GM18868 (cell line): ENCODE measurements around the gene UPP2.

Experiments used
- ATAC-seq: cut with Tn5 transposase; IDR thresholded peaks from one replicate; pipeline ENCODE4 v1.9.1; 2021; ENCODE audit warnings: mild to moderate bottlenecking, moderate library complexity; ENCODE audit not compliant: unreplicated experiment

The UPP2 gene

DNA sequence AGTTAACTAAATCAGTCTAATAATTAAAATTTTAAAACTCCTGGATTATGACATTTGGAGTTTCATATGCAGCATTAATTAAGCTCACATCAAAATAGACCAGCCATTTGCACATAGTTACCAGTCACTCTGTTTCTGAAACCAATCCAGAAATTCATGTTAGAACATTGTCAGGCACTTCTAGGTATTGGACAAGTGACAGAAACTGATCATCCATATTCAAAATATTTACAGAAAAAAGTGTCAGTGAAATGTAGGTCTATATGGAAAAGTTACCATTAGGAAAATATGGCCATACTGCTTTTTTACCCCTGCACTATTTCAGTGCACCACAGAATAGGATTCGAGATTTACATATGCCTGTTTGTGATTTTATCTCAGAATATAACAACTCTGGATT is 33.4 kb downstream of the UPP2 start:
- ATAC-seq, result no peak

DNA sequence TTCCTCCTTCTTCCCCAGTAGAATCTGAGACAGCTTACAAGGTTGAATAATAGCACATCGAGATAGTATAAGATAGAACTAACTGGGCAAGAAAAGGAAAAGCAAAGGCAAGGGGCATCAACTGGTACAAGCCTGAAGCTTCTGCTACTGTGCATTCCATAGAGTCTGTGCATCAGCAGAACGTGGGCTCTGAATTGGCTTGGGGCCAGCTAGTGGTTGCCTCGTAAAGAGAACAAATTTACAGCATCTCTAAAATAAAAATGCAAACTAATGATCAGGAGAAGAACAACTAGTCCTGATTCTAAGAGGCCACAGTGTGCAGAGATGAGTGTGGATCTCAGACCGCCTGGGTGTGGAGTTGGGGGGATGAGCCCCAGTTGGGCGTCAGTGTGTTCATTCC is 36.6 kb downstream of the UPP2 start:
- no peak for ATAC-seq

DNA sequence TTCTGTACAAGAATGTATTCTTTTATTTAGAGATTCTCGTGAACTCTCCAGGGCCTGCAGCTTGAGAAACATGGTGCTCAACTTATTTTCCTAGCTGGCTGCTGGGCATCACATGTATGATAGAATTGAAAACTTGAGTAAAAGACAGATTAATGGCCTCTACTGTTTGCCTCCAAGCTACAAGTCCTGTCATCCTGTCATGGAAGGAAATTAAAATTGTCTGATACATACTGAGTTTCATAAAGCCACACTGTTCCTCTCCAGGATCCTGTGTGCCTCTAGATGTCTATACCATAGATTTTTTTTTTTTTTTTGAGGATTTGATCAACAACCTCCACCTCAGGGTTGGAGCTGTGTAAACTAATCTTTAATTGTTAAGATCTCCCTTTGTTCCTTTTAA is 38.5 kb downstream of the UPP2 start:
- no peak for ATAC-seq

DNA sequence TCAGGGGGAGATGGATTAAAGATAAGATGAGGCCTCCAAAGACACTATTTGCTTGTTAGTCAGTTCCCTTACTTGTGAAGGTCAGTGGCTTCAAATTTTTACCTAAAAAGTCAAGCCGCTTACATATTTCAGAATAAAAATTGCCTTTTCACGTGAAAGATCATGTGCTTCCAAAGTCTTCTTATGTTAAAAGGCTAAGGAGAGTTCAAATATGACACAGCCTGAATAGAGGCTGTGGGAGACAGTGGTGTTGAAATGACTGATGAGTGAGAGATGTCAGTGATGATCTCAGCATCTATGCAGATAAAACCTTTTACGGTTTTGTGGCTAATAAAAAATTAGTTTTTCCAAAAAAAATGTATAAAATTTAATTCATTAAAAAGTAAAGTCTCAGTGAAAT is 40.5 kb downstream of the UPP2 start:
- ATAC-seq, result no peak

DNA sequence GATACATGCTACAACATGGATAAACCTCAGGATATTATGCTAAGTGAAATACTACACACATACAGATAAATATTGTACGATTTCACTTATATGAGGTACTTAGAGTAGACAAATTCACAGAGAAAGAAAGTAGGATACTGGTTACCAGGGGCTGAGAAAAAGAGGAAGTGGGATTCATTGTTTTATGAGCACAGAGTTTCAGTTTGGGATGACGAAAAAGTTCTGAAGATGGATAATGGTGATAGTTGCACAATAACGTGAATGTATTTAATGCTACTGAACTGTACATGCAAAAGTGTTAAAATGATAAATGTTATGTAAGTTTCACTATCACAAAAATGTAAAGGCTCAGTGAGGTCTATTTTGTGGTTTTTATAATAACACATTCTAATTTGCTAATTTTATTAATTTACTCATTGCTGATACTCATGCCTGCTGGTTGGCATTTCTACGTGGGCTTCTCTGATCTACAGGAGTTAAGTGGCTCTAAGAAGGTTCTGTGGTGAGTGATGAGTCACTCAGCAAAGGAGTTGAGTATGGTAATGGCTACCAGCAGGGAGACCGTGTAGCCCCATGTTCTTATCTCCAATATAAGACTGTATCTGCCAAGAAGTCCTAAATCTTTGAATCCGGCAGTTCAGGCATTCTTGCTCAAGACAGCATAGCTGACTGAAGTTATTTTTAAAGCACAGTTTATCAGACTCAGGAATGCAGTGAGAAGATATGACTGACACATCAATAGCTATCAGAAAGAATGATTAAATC is 41.1 kb downstream of the UPP2 start:
- peak; percentile 78 for ATAC-seq

DNA sequence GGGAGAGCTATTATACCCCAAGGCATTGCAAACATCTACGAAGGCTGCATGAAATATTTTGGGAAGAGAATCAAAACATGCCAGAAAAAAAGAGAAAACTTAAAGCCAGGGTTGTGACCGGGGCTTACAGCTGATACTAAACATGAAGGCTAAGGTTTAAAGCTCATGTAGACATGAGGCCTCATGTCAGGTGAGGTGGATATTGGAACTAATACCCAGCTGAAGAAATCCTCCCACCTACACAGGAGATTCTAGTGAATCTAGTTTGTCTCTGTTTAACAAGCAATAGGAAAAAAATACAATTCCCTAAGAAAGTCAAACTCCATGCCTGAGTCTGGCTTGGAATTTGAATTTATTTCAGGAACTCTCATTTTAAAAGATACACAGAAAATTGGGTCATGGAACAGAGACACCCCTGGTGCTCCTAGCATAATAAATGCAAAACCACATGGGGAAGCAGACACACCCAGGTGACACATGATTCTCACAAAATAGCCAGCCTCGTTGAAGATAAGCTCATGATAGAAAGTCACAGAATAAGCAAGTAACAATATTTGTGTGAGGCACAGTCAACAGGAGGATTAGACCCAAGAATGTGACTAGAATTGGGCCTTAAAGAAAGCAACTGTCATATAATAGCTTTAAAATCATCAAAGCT is 42.2 kb downstream of the UPP2 start:
- no peak for ATAC-seq

DNA sequence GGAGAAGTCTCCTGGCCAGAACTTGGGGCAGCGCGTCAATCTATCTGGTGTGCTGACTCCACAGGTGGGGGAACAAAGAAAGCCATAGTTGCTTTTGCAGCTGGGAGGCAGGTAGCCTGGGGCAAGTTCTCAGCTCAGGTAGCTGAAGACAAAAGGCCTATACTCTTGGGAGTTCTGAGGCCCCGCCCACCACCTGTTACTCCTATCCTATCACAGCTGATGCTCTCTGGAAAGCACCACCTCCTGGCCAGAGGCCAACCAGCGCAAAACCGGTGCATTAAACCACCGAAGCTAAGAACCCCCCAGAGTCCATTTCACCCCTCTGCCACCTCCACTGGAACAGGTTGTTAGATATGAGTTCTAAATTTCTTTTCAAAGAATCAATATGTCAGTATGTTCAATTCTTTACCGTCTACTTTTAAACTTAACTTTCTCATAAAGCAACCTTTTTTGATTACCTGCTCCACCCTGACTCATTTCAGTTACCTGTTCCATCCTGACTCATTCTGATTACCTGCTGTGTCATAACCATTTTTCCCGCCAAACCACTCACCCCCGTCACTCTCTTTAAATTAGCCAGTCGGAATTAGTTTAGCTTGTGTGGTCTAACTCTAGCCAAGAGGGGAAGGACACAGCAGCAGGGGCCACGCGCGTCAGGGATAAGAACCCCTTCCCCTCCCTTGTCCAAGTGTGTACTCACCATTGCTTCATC is 43.4 kb downstream of the UPP2 start:
- no peak for ATAC-seq

DNA sequence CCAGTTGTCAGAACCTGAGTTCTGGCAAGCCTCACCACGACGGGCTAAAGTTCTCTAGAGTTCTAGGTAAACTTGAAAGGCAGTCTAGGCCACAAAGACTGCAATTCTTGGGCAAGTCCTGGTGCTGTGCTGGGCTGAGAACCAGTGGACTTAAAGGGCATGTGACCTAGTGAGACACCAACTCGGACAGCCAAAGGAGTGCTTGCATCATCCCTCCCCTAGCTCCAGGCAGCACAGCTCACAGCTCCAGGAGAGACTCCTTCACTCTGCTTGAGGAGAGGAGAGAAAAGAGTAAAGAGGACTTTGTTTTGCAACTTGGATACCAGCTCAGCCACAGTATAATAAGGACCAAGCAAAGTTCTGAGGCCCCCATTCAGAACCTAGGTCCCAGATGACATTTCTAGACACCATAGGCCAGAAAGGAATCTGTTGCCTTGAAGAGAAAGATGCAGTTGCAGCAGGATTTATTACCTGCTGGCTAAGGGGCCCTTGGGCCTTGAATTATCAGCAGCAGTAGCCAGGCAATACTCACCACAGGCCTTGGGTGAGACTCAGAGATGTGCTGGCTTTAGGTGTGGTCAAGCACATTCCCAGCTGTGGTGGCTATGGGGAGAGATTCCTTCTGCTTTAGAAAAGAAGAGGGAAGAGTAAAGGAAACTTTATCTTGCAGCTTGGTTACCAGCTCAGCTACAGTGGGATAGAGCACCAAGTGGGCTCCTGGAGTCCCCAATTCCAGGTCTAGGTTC is 51.8 kb downstream of the UPP2 start:
- no peak for ATAC-seq

DNA sequence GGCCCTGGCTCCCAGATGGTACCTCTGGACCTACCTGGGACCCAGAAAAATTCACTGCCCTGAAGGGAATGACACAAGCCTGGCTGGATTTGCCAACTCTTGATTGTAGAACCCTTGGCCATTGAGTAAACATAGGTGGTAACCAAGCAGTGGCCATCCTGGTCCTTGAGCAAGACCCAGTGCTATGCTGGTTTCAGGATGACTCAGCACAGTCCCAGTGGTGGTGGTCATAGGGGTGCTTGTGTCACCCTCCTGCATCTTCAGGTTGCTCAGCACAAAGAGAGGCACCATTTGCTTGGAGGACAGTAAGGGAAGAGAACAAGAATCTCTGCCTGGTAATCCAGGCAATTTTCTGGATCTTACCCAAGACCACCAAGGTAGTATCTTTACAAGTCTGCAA is 52.9 kb downstream of the UPP2 start:
- no peak for ATAC-seq

DNA sequence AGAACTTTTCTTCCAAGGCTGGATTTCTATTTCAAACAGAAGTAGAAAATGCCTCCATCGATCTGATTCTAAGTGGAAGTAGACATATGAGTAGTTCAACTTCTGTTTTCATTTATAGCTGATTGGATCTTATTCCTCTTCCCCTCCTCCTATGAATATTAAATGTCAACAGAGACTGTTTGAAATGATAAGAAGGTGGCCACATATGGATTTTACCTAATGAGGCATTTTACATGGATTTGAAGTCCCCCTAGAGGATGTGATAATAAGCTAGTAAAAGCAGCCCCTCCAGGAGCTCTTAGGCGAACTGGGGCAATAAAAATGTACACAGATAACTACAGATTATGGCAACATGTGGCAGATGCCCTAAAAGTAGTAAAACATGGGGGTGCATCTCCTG is 71.0 kb downstream of the UPP2 start:
- ATAC-seq, result no peak

DNA sequence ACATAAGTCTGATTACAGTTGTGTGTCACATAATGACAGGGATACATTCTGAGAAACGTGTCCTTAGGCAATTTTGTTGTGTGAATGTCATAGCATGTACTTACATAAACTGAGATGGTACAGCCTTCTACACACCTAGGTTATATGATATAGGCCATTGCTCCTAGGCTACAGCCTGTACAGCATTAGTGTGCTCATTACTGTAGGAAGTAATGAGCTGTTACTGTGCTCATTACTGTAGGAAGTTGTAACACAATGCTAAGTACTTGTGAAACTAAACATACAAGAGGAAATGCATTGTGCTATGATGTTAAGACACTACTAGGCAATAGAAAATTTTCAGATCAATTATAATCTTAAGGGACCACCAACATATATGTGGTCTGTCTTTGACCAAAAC is 72.8 kb downstream of the UPP2 start:
- no peak for ATAC-seq

DNA sequence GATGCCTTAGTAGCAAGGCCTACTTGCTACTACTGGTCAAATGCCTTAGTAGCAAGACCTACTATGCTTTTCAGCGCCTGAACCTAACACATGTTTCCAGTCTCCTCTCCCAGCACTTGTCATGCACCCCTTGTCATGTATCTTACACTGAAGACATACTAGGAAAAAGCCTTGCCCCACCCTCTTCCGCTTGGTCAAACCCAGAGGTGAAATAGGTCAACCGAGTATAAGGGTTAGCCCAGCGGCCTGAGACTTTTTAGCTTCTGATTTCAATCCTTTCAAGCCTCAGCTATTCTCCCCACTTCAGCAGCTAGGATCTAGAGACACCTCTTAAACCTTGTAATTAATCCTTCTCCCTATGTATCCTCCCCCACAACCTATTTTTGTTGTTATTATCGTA is 73.3 kb downstream of the UPP2 start:
- ATAC-seq, result no peak

DNA sequence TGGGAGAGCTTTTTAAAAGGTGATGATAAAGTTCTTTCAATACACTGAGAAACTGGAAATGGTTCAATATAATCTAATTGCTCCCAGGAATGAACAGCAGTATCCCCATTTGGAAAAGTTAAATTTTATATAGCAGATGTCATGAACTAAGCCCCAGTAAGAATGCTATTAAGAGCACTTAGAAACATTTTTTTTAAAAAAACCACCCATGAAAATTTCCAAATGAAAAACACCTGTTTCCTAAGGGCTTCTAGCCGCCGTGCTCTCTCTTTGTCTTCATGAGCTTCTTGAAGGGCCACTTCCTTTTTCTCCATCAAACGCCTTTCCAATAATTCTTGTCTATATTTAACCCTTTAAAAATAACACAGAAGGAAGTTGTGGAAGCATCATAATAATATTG is 77.0 kb downstream of the UPP2 start:
- no peak for ATAC-seq

DNA sequence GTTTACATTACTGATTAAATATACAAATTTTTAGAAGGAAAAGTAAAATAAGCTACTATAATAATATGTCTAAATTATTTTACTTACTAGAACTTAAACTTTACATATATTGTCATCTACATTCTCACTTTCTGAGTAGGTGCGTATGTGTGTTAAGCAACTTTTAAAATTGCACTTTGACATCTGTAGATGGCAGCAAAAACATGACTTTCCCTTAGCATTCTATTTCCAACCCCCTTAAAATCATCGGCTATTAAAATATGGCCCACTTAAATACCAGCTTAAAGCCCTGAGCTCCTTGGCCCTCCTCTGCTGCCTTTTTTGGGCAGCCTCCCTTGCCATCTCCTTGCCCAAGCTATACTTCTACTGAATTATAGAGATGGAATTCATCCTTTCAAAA is 78.0 kb downstream of the UPP2 start:
- peak; percentile 69 for ATAC-seq

DNA sequence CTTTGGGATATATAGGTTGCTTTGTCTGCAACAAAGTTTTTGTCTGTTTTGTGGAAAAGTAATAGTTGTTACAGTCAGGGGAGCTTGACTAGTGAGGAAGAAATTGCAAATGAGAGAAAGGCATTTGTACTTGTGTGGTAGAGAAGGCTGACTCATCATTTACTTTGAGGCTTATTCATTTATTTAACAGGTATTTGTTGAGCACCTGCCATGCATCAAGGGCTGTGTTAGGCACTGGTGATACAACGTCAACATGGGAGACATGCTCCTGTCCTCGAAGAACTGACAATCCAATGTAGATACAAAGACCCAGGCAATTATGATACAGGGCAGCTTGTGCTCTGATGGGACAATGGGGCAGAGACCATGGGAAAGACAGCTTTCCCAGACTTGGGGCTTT is 79.5 kb downstream of the UPP2 start:
- no peak for ATAC-seq

DNA sequence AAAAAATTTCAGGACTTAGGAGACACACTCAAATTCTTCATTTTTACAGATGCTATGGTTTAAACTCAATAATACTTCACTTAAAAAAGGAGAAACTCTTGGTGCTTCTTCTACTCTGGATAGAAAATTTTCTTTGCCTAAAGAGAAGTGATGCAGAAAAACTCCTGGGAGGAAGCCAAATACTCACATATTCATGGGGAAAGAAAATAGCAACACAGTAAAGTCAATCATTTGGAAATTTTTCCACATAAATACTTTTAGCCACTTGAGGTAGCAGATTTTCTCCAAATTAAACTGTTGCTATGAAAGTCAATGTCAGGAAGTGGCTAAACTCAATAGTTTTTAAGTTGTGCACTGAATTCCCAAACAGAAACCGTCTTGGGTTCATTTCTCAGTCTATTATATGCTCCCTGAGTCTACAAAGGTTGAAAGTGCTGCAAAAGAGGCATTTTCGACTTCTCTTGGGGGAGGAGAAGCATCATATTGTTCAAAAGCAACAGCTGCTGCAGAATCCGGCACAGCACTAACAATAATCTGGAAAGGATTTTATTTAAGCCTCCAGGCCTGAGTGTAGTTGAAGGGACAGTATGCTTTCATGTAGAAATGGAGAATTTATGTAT is 81.1 kb downstream of the UPP2 start:
- ATAC-seq, result no peak

DNA sequence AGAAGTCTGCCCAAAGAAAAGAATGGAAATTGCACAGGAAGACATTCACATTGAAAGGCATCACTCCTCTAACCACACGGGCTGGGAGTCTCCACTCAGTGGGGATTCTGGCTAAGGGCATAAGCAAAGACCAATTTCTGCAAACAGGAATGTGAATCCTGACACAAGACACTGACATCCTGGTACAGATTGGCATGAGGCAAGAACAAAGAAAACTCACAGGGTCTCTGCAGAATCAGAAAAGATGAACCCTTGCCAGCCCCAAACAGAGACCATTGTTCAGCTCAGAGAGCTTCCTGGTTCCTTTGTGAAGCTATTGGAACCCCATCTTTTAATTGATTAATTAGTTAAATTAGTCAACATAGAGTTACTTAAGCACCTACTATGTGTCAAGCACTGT is 82.3 kb downstream of the UPP2 start:
- no peak for ATAC-seq

DNA sequence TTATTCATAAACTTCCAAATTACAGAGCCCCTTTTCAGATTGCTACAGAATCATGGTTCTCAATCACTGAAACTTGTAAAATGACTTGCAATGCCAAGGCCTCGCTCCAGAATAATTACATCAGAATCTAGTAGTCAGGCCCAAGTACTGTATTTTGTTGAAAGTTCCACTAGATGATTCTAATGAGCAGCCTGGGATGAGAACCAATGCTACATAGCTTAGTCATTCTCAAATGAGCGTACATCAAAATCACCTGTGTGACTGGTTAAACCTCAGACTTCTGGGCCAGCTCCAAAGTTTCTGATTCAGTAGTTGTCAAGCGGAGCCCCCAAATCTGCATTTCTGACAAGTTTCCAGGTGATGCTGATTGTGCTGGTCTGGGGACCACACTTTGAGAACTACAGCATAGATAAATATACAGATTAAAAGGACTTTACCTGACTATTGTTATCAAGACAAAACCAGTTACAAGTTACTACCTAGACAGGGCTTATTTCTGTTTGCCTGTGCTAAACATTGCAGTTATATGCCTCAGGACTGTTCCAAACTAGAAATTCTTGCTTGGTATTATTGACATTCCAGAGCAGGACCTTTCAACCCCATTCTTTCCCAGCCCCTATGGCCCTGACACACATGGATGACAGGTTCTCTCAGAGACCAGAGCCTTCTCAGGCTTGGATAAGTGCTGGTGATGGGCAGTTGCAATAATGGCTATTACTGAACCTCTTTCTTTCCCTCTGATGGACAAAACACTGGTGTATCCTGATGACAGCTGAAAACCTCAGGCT is 83.1 kb downstream of the UPP2 start:
- ATAC-seq, result no peak
